Heart right ventricle (tissue), 16 donors: Measurements from ENCODE around the gene SLC4A5. TPM values are rescaled to one million over a fixed set of nuclear protein-coding genes. Genes with fewer than 3 reads are reported as not detected.

Experiments
- ATAC-seq, 8 donors: fragments of 200-7000 bp; cut with Tn5 transposase; one replicate each; pipeline ENCODE4 v1.9.1; 2020; ENCODE audit warnings: mild to moderate bottlenecking in 8 of 8, moderate library complexity in 8 of 8, moderate number of reproducible peaks in 1 of 8
- DNase-seq, 2 donors: peaks; one replicate each; pipeline ENCODE4 v3.0.0-alpha.2; 2020
- H3K27ac ChIP-seq, 10 donors: fragments of 200-600 bp; sonication (generic) in 2 of 10; one replicate each; pipeline versions ENCODE4 v1.5.0 to v1.8.0; 2020 to 2022; ENCODE audit warnings: mild to moderate bottlenecking in 3 of 10
- H3K27me3 ChIP-seq, 7 donors: fragments of 200-600 bp; one replicate each; pipeline ENCODE4 v1.8.0; 2021 to 2022; ENCODE audit warnings: mild to moderate bottlenecking in 2 of 7
- H3K36me3 ChIP-seq, 9 donors: fragments of 200-600 bp; sonication (generic) in 1 of 9; one replicate each; pipeline versions ENCODE4 v1.5.0 to v1.8.0; 2020 to 2022; ENCODE audit warnings: mild to moderate bottlenecking in 2 of 9
- H3K4me1 ChIP-seq, 9 donors: fragments of 200-600 bp; sonication (generic) in 1 of 9; one replicate each; pipeline versions ENCODE4 v1.5.0 to v1.8.0; 2020 to 2022; ENCODE audit warnings: mild to moderate bottlenecking in 4 of 9
- H3K4me3 ChIP-seq, 10 donors: fragments of 200-600 bp; sonication (generic) in 2 of 10; one replicate each; pipeline versions ENCODE4 v1.5.0 to v1.8.0; 2020 to 2022; ENCODE audit warnings: mild to moderate bottlenecking in 7 of 10, moderate library complexity in 2 of 10
- H3K9me3 ChIP-seq, 11 donors: fragments of 200-600 bp in 10 of 11; sonication (generic) in 2 of 11; one replicate each; pipeline versions ENCODE4 v1.5.0 to v1.8.0; 2013 to 2022; ENCODE audit warnings: mild to moderate bottlenecking in 2 of 11, control low read depth in 1 of 11, moderate library complexity in 1 of 11
- CTCF ChIP-seq, 9 donors: fragments of 200-600 bp; sonication (generic) in 2 of 9; IDR thresholded peaks; one replicate each; pipeline versions ENCODE4 v1.5.0 to v1.8.0; 2021 to 2022; ENCODE audit warnings: antibody characterized with exemption in 9 of 9, mild to moderate bottlenecking in 5 of 9, moderate library complexity in 1 of 9
- WGBS, 2 donors: extraction: QIAGEN DNeasy Blood & Tissue Kit; methylation state at CpG; one replicate each; pipeline ENCODE4 v1.1.7; 2013; ENCODE audit warnings: inconsistent platforms in 1 of 2; 5-methylcytosine and 5-hydroxymethylcytosine counted together
- intact Hi-C, 10 donors: fragments of 100-400 bp; cut with DNase I; formaldehyde crosslinking; loops; one replicate each; pipeline versions ENCODE4 v1.11.1 to v1.14.2; 2022
- polyA plus RNA-seq, 2 donors: library from polyadenylated mRNA; stranded (reverse); fragments of 200-250 nt; gene quantifications; one replicate each; pipeline ENCODE4 v1.2.3, GENCODE V29; 2013
- total RNA-seq, 10 donors: library from RNA; stranded (reverse); fragmentation: NEBNext Ultra II Directional in 3 of 10; extraction: Animal tissue kit (Norgen Biotek cat#: 25700) in 3 of 10; gene quantifications; one replicate each; pipeline versions ENCODE4 v1.2.1 to v1.2.4, GENCODE V29; 2021 to 2023
- donor health status: Arrhythmogenic right ventricular cardiomyopathy.
- donor health status: ischemic (EF 13 %, LVEDD 7.1; RV severe dilation, severe dysfunction).
- donor health status: healthy with polysubstance abuse.
- donor health status: DM: no; HTN: yes; CAD: no.
- donor health status: DM: no; HTN: no; CAD: no.
- donor health status: ischemic (EF 25% LVEDD 6.9; RV normal size, moderate dysfunction).
- donor health status: ischemic (EF 25% LVEDD 5.7; RV mildly dilated, moderate dysfunction).
- donor health status: healthy.
- donor health status: DM: yes; HTN: yes; CAD: no.
- donor health status: Ischemic cardiomyopathy.
- donor health status: ischemic (EF 35%, LVEDD 5.7; RV mildly dilated, moderate dysfunction).
- donor health status: nonischemic (EF 11% LVEDD 7.7; RV severe dilation, severe dysfunction).
- donor health status: DM: yes; HTN: yes; CAD: no.
- donor health status: PGD.
- donor health status: ischemic (EF 29% LVEDD 5.4; RV normal size, mild dysfunction).
- donor health status: nonischemic (EF 23%, LVEDD 6.1; RV moderate dilation, normal function).

SLC4A5 gene
- total and polyA plus RNA-seq, 12 donors, result 0.43 to 4.6 (median 1.9) TPM

DNA sequence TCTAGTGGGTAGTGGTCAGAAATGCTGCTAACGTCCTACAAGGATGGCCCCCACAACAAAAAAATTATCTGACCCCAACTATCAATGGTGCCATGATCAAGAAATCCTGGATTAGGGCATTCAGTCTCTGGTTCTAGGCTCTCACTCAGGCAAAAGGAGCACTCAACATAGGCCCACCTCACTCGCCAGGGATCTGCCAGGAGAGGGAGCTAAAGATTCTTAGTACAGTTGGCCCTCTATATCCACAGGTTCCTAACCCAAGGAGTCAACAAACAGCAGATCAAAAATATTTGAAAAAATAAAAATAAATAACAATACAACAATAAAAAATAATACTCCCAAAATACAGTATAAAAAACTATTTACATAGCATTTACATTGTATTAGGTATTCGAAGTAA lies 10.0 kb downstream of the SLC4A5 start:
- Histone ChIP-seq H3K4me3 (no peak overlapping the region), H3K27me3 (no peaks in the 10 kb centered on the region), H3K27ac (peak overlapping the region in 1 of 10 donors; percentile 36), H3K36me3 (peaks cover 0 to 30% (median 0%) of the 10 kb centered on the region in 9 donors), H3K9me3 (no peaks in the 10 kb centered on the region), H3K4me1 (peaks cover 0 to 12% (median 0%) of the 10 kb centered on the region in 9 donors)
- ATAC-seq (peak in 4 of 8 donors; percentile 49 to 69 (median 62)), DNase-seq (peak in 1 of 2 donors; percentile 12)
- intact Hi-C loops, result loop anchor here in 5 of 10 donors (5.0 to 10.0 kb wide), 3 partner anchors 59 to 508 kb away; partner anchors contain the start of gene STAMBP (in 2 of the 5)
- TF ChIP-seq CTCF (IDR thresholded peaks at IDR 0.05), result peak in 7 of 9 donors; percentile 21 to 54 (median 46)
- 71 to 74% methylated on average over 3 of the region's 3 CpGs for WGBS, 2 donors

DNA sequence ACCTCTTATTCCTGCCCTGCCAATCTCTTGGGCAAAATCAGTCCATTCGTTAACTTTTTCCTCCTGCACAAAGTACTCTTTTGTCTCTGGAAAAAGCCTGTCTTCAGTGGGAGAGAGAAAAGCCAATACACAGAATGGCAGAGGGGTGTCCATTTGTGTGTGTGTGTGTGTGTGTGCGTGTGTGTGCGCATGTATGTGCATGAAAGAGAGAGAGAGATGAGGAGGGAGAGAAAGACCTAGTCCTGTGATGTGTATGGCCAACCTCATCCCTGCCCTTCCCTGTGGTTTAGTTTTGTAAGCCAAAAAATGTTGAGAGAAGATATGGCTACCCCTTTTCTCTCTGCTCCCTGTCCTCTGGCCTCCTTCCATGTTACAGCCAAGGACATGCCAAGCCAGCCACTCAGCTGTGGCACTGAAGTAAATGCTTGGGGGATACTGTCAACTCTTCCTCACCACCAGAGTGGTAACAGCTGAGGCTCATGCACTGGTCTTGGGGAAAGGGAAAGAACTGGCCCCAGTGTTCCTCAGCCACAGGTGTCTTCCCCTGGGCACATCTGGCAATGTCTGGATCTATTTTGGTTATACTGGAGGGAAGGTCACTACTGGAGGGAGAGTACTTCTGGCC lies 10.6 kb downstream of the SLC4A5 start:
- Histone ChIP-seq H3K27me3 (no peaks in the 10 kb centered on the region), H3K4me1 (peaks cover 0 to 12% (median 0%) of the 10 kb centered on the region in 9 donors), H3K4me3 (no peak overlapping the region), H3K36me3 (peaks cover 0 to 36% (median 0%) of the 10 kb centered on the region in 9 donors), H3K27ac (peak overlapping the region in 1 of 10 donors; percentile 36), H3K9me3 (no peaks in the 10 kb centered on the region)
- TF ChIP-seq CTCF (IDR thresholded peaks at IDR 0.05), result no peak
- WGBS, 2 donors, result 93 to 94% methylated on average over 3 of the region's 3 CpGs
- intact Hi-C loops, result loop anchor here in 5 of 10 donors (5.0 to 10.0 kb wide), 3 partner anchors 60 to 508 kb away; partner anchors contain the start of gene STAMBP (in 2 of the 5)
- no peak for DNase-seq
- ATAC-seq, result peak in 6 of 8 donors; percentile 12 to 46 (median 27)

- H3K27ac ChIP-seq, result no peak overlapping the region
- H3K36me3 ChIP-seq, result peaks cover 0 to 37% (median 0%) of the 10 kb centered on the region in 9 donors
- DNase-seq (no peak), ATAC-seq (no peak)
- H3K4me3 ChIP-seq, result no peak overlapping the region
- peaks cover 0 to 12% (median 0%) of the 10 kb centered on the region in 9 donors for H3K4me1 ChIP-seq
- no peak for TF ChIP-seq CTCF (IDR thresholded peaks at IDR 0.05)
- H3K27me3 ChIP-seq, result no peaks in the 10 kb centered on the region
- no peaks in the 10 kb centered on the region for H3K9me3 ChIP-seq
- intact Hi-C loops, result no loop called here
- 67 to 68% methylated on average over 2 of the region's 2 CpGs for WGBS, 2 donors
Measured at GRCh38 chr2:74328573-74328972, 14.6 kb downstream of the SLC4A5 start.

GRCh38 chr2:74328074-74328473 lies 15.1 kb downstream of the SLC4A5 start:
- Histone ChIP-seq H3K4me1 (peaks cover 0 to 12% (median 0%) of the 10 kb centered on the region in 9 donors), H3K36me3 (peaks cover 0 to 37% (median 0%) of the 10 kb centered on the region in 9 donors), H3K9me3 (no peaks in the 10 kb centered on the region), H3K4me3 (no peak overlapping the region), H3K27ac (no peak overlapping the region), H3K27me3 (no peaks in the 10 kb centered on the region)
- intact Hi-C loops, result no loop called here
- WGBS, 2 donors, result 76 to 85% methylated on average over 2 of the region's 2 CpGs
- ATAC-seq, result no peak
- DNase-seq, result no peak
- no peak for TF ChIP-seq CTCF (IDR thresholded peaks at IDR 0.05)
